Activated T-helper 17 cell treated with anti-CD3 and anti-CD28 coated beads, Interleukin-2, amount 50 U/mL, for 72 hours (primary cell): Measurements from ENCODE around the gene PTCHD1. TPM values are rescaled to one million over a fixed set of nuclear protein-coding genes. Genes with fewer than 3 reads are reported as not detected.

Experiments used
- ATAC-seq: fragments of 150-1000 bp; cut with Tn5 transposase; replicated peaks from 2 replicates; pipeline ENCODE4 v1.10.0; 2021; ENCODE audit warnings: mild to moderate bottlenecking, moderate library complexity
- H3K27ac Mint-ChIP-seq: one replicate; pipeline ENCODE4 v1.8.0; 2022; ENCODE audit warnings: mixed read lengths
- H3K27me3 Mint-ChIP-seq: one replicate; pipeline ENCODE4 v1.8.0; 2022; ENCODE audit warnings: mixed read lengths
- H3K36me3 Mint-ChIP-seq: one replicate; pipeline ENCODE4 v1.8.0; 2022; ENCODE audit warnings: low read depth, mild to moderate bottlenecking, mixed read lengths
- H3K4me1 Mint-ChIP-seq: one replicate; pipeline ENCODE4 v1.8.0; 2022; ENCODE audit warnings: mixed read lengths
- H3K4me3 Mint-ChIP-seq: one replicate; pipeline ENCODE4 v1.8.0; 2022; ENCODE audit warnings: mild to moderate bottlenecking, mixed read lengths
- H3K9me3 Mint-ChIP-seq: one replicate; pipeline ENCODE4 v1.8.0; 2022; ENCODE audit warnings: mixed read lengths
- total RNA-seq, 2 donors: library from RNA; stranded (reverse); gene quantifications; one replicate each; pipeline ENCODE4 v1.2.3, GENCODE V29; 2022

Gene PTCHD1
- total RNA-seq, 2 donors from 2014 or later = 0.03 TPM; not detected in 1

DNA sequence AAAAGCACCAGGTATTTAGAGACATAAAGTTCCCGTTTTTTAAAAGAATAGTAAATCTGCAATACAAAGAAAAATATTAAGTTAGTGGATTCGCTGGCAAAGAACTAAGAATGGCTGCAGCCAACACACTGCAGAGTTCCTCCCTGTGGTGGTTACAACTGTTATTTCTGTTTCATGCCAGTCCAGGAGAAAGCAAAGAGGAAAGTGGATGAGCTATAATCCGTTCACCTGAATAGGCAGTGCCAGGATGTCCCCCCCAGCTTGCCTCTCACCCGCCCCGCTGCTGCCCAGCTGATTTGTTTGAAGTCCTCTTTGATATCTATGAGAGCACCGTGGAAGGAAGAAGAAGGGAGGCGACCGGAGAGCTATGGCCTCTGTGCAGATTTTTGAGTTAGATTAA, 63.9 kb downstream of the PTCHD1 start:
- H3K4me1 Mint-ChIP-seq = no peaks in the 10 kb centered on the region
- no peak for ATAC-seq
- H3K27ac Mint-ChIP-seq = no peak overlapping the region
- H3K4me3 Mint-ChIP-seq = no peak overlapping the region
- H3K27me3 Mint-ChIP-seq = no peaks in the 10 kb centered on the region
- H3K36me3 Mint-ChIP-seq = no peaks in the 10 kb centered on the region
- H3K9me3 Mint-ChIP-seq = no peaks in the 10 kb centered on the region

DNA sequence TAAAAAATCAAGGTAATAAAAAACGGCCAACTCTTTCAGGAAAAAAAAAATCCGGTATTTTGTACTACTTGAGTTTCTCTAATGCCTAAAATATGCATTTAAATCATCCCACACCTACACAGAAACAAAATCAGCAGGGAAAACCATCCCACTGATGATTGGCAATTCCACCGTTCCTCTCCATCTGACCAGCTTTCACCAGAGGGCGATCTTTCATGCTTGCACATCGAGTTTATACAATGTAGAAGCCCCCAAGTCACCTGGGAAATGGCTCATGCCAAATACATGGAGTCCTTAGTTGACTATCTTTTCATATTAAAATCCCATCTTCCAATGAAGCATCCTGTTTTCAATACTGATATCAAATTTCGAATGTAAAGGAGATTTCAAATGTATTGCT, 69.2 kb downstream of the PTCHD1 start:
- H3K4me3 Mint-ChIP-seq = no peak overlapping the region
- no peaks in the 10 kb centered on the region for H3K36me3 Mint-ChIP-seq
- H3K27me3 Mint-ChIP-seq = no peaks in the 10 kb centered on the region
- no peaks in the 10 kb centered on the region for H3K9me3 Mint-ChIP-seq
- no peak for ATAC-seq
- no peaks in the 10 kb centered on the region for H3K4me1 Mint-ChIP-seq
- no peak overlapping the region for H3K27ac Mint-ChIP-seq

DNA sequence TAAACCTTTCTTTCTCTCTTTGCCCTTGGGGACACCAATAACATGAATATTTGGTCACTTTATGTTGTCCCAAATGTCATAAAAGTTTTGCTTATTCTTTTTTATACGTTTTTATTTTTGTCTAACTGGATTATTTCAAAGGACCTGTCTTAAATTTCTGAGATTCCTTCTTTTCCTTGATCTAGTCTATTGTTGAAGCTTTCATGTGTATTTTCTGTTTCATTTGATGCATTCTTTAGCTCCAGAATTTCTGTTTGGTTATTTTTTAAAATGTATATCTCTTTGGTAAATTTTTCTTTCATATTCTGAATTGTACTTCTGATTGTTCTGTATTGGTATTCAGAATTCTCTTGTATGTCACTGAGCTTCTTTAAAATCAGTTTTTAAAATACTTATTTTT, 88.3 kb downstream of the PTCHD1 start:
- Mint-ChIP-seq H3K4me3 (no peak overlapping the region), H3K27ac (no peak overlapping the region), H3K9me3 (peaks cover 4% of the 10 kb centered on the region), H3K27me3 (no peaks in the 10 kb centered on the region), H3K4me1 (no peaks in the 10 kb centered on the region), H3K36me3 (no peaks in the 10 kb centered on the region)
- no peak for ATAC-seq

DNA sequence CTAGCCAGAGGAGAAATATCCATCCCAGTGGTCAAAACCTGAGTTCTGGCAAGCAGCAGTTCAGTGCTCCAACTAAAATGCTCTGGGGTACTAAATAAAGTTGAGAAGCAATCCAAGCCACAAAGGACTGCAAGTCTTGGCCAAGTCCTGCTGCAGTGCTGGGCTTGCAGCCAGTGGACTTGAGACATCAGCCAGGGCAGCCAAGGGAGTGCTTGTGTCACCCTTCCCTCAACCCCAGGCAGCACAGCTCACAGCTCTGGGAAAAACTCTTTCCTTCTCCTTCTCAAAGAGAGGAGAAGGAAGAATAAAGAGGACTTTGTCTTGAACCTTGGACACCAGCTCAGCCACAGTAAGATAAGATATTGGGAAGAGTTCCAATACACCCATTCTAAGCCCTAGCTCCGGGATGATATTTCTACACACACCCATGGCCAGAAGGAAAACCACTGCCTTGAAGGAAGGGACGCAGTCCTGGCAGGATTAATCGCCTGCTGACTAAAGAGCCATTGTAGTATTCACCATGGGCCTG, 99.8 kb downstream of the PTCHD1 start:
- H3K9me3 Mint-ChIP-seq = peaks cover 2% of the 10 kb centered on the region
- no peaks in the 10 kb centered on the region for H3K4me1 Mint-ChIP-seq
- no peak overlapping the region for H3K27ac Mint-ChIP-seq
- no peak for ATAC-seq
- no peaks in the 10 kb centered on the region for H3K36me3 Mint-ChIP-seq
- no peaks in the 10 kb centered on the region for H3K27me3 Mint-ChIP-seq
- H3K4me3 Mint-ChIP-seq = no peak overlapping the region

DNA sequence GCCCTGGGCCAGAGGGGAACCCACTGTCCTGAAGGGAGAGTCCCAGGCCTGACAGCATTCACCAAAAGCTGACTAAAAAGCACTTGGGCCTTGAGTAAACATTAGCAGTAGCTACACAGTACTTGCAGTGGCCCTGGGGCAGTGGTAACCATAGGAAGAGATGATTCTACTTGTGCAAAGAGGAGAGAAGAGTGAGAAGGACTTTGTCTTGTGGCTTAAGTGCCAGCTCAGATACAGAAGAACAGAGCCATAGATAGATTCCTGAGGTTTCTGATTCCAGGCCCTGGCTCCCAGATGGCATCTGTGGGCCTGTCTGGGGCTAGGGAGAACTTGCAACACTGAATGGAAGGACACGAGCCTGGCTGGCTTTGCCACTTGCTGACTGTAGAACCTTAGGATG, 100.5 kb downstream of the PTCHD1 start:
- no peaks in the 10 kb centered on the region for H3K9me3 Mint-ChIP-seq
- no peaks in the 10 kb centered on the region for H3K4me1 Mint-ChIP-seq
- no peaks in the 10 kb centered on the region for H3K36me3 Mint-ChIP-seq
- H3K4me3 Mint-ChIP-seq = no peak overlapping the region
- no peak for ATAC-seq
- no peaks in the 10 kb centered on the region for H3K27me3 Mint-ChIP-seq
- no peak overlapping the region for H3K27ac Mint-ChIP-seq

DNA sequence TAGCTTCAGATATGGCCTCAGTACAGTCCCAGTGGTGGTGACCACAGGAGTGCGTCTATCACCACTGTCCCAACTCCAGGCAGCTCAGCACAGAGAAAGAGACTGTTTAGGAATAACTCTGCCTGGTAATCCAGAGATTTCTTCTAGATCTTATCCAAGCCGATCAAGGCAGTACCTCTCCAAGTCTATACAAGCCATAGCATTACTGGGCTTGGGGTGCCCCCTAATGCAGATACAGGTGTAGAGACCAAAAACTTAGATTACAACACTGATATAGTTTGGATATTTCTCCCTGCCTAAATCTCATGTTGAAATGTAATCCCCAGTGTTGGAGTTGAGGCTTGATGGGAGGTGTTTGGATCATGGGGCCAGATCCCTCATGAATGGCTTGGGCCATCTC, 100.9 kb downstream of the PTCHD1 start:
- H3K4me1 Mint-ChIP-seq = no peaks in the 10 kb centered on the region
- no peak overlapping the region for H3K27ac Mint-ChIP-seq
- H3K9me3 Mint-ChIP-seq = no peaks in the 10 kb centered on the region
- no peaks in the 10 kb centered on the region for H3K27me3 Mint-ChIP-seq
- H3K4me3 Mint-ChIP-seq = no peak overlapping the region
- ATAC-seq = no peak
- no peaks in the 10 kb centered on the region for H3K36me3 Mint-ChIP-seq

DNA sequence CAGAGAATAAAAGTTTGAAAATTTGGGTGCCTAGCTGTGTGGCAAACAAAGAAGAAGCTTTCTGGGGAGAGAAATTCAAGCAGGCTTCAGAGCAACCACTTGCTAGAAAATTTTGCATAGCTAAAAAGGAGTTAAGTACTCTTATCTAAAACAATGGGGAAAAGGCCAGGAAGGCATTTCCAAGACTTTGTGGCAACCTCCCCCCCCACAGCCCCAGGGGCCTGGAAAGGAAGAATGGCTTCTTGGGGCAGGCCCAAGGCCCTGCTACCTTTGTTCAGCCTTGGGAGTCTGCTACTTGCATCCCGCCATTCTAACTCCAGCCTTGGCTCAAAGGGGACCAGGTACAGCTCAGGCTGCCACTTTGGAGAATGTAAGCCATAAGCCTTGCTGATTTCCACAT, 102.2 kb downstream of the PTCHD1 start:
- H3K36me3 Mint-ChIP-seq = no peaks in the 10 kb centered on the region
- H3K9me3 Mint-ChIP-seq = no peaks in the 10 kb centered on the region
- H3K4me1 Mint-ChIP-seq = no peaks in the 10 kb centered on the region
- ATAC-seq = no peak
- H3K27ac Mint-ChIP-seq = no peak overlapping the region
- H3K4me3 Mint-ChIP-seq = no peak overlapping the region
- no peaks in the 10 kb centered on the region for H3K27me3 Mint-ChIP-seq

DNA sequence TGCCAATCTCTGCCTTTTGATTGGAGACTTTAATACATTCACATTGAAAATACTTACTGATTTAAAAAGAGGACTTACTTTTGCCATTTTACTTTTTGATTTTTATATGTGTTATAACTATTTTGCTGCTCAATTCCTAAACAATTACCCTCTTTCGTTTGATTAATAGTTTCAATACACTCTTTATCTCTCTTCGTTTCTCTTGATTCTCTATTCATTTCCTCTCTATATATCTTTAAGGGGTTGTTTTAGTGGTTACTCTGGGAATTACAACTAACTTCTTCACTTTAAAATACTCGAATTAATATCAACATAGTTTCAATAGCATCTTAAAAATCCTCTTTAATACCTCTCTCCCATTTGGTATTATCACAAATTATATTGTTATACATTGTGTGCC, 116.6 kb downstream of the PTCHD1 start:
- no peaks in the 10 kb centered on the region for H3K9me3 Mint-ChIP-seq
- ATAC-seq = no peak
- no peak overlapping the region for H3K27ac Mint-ChIP-seq
- H3K27me3 Mint-ChIP-seq = no peaks in the 10 kb centered on the region
- H3K4me1 Mint-ChIP-seq = no peaks in the 10 kb centered on the region
- no peaks in the 10 kb centered on the region for H3K36me3 Mint-ChIP-seq
- no peak overlapping the region for H3K4me3 Mint-ChIP-seq
